ENCODE data around the gene CIC. TPM values are rescaled to one million over a fixed set of nuclear protein-coding genes. Genes with fewer than 3 reads are reported as not detected.

Gene CIC
- polyA plus RNA-seq (2011; rRNA removed): 2.9 and 4.2 TPM in 2 replicates
- 5.1 and 6.2 TPM in 2 replicates for polyA minus RNA-seq (2011; rRNA and poly(A)+ RNA removed)

DNA sequence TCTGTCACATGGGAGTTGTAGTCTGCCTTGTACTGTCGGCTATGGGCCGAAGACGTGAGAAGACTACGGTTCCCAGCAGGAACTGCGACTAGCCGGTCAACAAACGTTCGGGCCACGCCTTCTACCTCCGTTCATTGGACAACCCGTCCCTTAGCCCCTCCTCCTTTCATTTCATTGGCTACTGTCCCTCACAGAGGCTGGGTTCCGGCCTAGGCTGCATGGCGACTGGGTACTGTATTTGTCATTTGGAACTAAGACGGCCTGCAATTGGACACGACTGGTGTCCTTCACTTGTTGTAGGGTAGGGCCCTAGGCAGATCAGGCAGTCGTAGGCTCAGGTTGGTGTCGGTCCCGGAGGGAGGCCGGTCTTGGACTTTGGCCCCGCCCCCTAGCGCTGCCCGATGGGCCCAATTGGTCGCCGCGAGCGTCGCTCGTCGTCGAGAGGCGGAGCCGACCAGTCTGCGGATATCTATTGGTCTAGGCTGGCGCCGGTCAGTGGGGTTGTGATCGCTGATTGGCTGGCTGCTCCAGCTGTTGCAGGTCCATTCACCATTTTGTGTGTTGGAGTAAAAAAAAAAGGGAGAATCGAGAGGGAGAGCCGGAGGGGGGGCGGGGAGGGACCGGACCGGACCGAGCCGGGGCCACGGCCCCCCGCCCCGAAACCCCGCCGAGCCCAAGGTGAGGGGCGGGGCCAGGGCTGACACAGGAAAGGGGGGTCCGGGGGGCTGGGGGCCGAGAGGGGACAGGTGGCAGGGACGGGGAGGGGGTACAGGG is at the start of gene CIC:
Gene CIC (plus strand): TSS at position 549 of the 774 bp plus-strand sequence. CDS start 2,532 bp downstream, outside the sequence.
- Histone ChIP-seq H3K27me3 (ENCODE audit: control insufficient read depth, insufficient read depth, low read length) (no peaks in the 10 kb centered on the region), H3K4me3 (ENCODE audit: low read depth, low read length) (peak within 1 kb of the TSS; percentile 94), H3K27ac (ENCODE audit: low read depth, low read length) (peak within 1 kb of the TSS; percentile 98), H3K9me3 (ENCODE audit: control insufficient read depth, insufficient read depth, low read length) (no peaks in the 10 kb centered on the region; the same call in 1 of the 2 replicates)
- TF ChIP-seq, protein P1, sequence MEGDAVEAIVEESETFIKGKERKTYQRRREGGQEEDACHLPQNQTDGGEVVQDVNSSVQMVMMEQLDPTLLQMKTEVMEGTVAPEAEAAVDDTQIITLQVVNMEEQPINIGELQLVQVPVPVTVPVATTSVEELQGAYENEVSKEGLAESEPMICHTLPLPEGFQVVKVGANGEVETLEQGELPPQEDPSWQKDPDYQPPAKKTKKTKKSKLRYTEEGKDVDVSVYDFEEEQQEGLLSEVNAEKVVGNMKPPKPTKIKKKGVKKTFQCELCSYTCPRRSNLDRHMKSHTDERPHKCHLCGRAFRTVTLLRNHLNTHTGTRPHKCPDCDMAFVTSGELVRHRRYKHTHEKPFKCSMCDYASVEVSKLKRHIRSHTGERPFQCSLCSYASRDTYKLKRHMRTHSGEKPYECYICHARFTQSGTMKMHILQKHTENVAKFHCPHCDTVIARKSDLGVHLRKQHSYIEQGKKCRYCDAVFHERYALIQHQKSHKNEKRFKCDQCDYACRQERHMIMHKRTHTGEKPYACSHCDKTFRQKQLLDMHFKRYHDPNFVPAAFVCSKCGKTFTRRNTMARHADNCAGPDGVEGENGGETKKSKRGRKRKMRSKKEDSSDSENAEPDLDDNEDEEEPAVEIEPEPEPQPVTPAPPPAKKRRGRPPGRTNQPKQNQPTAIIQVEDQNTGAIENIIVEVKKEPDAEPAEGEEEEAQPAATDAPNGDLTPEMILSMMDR (IDR thresholded peaks at IDR 0.05; ENCODE audit: low read depth, low read length): no peak
- POLR2A ChIA-PET: interaction anchor here (0.6 to 2.3 kb wide), 2 partner anchors 12 to 22 kb away, joined by 3 to 10 read pairs; no protein-coding TSS in a partner anchor
- CTCF ChIA-PET: no interaction called here
- DNase-seq (ENCODE audit: low read depth, low spot score): peak; percentile 100

- Histone ChIP-seq H3K9me3 (ENCODE audit: control insufficient read depth, insufficient read depth, low read length) (no peaks in the 10 kb centered on the region; the same call in 1 of the 2 replicates), H3K27me3 (ENCODE audit: control insufficient read depth, insufficient read depth, low read length) (no peaks in the 10 kb centered on the region), H3K4me3 (ENCODE audit: low read depth, low read length) (peak within 1 kb of the TSS; percentile 96), H3K27ac (ENCODE audit: low read depth, low read length) (peak within 1 kb of the TSS; percentile 80)
- ChIA-PET CTCF (interaction anchor here (1.0 to 1.3 kb wide), 3 partner anchors 26 to 112 kb away, joined by 3 to 5 read pairs (median 3); no protein-coding TSS in a partner anchor), POLR2A (interaction anchor here (0.6 to 0.9 kb wide), 3 partner anchors 14 to 170 kb away, joined by 3 read pairs; partner anchors contain the start of gene CNFN)
- peak; percentile 94 for DNase-seq (ENCODE audit: low read depth, low spot score)
- TF ChIP-seq, protein P1 (IDR thresholded peaks at IDR 0.05; ENCODE audit: low read depth, low read length): no peak
Measured at GRCh38 chr19:42219812-42220750, 49.0 kb upstream of the CIC start, which contains the start of gene ZNF526. TSS of gene ZNF526 (plus strand) at chr19:42220312. CDS start at chr19:42224404, 4,092 bp downstream.

- CTCF ChIA-PET: interaction anchor here (1.0 to 1.3 kb wide), 3 partner anchors 25 to 113 kb away, joined by 3 to 5 read pairs (median 3); no protein-coding TSS in a partner anchor
- no peaks in the 10 kb centered on the region; the same call in 1 of the 2 replicates for H3K9me3 ChIP-seq (ENCODE audit: control insufficient read depth, insufficient read depth, low read length)
- no peak for DNase-seq (ENCODE audit: low read depth, low spot score)
- POLR2A ChIA-PET: no interaction called here
- TF ChIP-seq, protein P1 (IDR thresholded peaks at IDR 0.05; ENCODE audit: low read depth, low read length): no peak
- peak overlapping the region; percentile 96 for H3K4me3 ChIP-seq (ENCODE audit: low read depth, low read length)
- no peaks in the 10 kb centered on the region for H3K27me3 ChIP-seq (ENCODE audit: control insufficient read depth, insufficient read depth, low read length)
- peak overlapping the region; percentile 52 for H3K27ac ChIP-seq (ENCODE audit: low read depth, low read length)
Measured at GRCh38 chr19:42220751-42221097, 48.3 kb upstream of the CIC start.

GRCh38 chr19:42224940-42225717 is 43.9 kb upstream of the CIC start:
- ChIA-PET POLR2A (no interaction called here), CTCF (no interaction called here)
- H3K27ac ChIP-seq (ENCODE audit: low read depth, low read length): no peak overlapping the region
- H3K9me3 ChIP-seq (ENCODE audit: control insufficient read depth, insufficient read depth, low read length): no peaks in the 10 kb centered on the region
- TF ChIP-seq, protein P1 (IDR thresholded peaks at IDR 0.05; ENCODE audit: low read depth, low read length): no peak
- no peaks in the 10 kb centered on the region for H3K27me3 ChIP-seq (ENCODE audit: control insufficient read depth, insufficient read depth, low read length)
- no peak overlapping the region for H3K4me3 ChIP-seq (ENCODE audit: low read depth, low read length)
- no peak for DNase-seq (ENCODE audit: low read depth, low spot score)
